GM21381 (cell line): Measurements from ENCODE around the gene SELENOM.
A peak's percentile ranks its signal among the peaks of the same experiment; 100 is the strongest.

Experiments
- ATAC-seq: cut with Tn5 transposase; IDR thresholded peaks from one replicate; pipeline ENCODE4 v1.9.1; 2021; ENCODE audit warnings: mild to moderate bottlenecking, moderate library complexity; ENCODE audit not compliant: unreplicated experiment

SELENOM gene

GRCh38 chr22:31107178-31107893 lies at the start of gene SELENOM:
Gene SELENOM (minus strand): TSS chr22:31107568. CDS start chr22:31107505, 63 bp downstream.
- ATAC-seq = peak; percentile 89

- no peak for ATAC-seq
Observed at GRCh38 chr22:31155422-31155821, 48.1 kb upstream of the SELENOM start.

GRCh38 chr22:31154975-31155374 lies 47.6 kb upstream of the SELENOM start:
- no peak for ATAC-seq

- ATAC-seq = no peak
Observed at GRCh38 chr22:31153357-31153756, 46.0 kb upstream of the SELENOM start.

GRCh38 chr22:31151872-31152271 lies 44.5 kb upstream of the SELENOM start:
- no peak for ATAC-seq

GRCh38 chr22:31150615-31151014 lies 43.2 kb upstream of the SELENOM start:
- ATAC-seq = no peak

- no peak for ATAC-seq
Observed at GRCh38 chr22:31148953-31149627, 41.7 kb upstream of the SELENOM start.

GRCh38 chr22:31148488-31148887 lies 41.1 kb upstream of the SELENOM start:
- ATAC-seq = no peak

GRCh38 chr22:31144223-31144622 lies 36.9 kb upstream of the SELENOM start:
- ATAC-seq = no peak

- ATAC-seq = no peak
Observed at GRCh38 chr22:31143537-31143936, 36.2 kb upstream of the SELENOM start.

GRCh38 chr22:31143038-31143437 lies 35.7 kb upstream of the SELENOM start:
- no peak for ATAC-seq

GRCh38 chr22:31142285-31142684 lies 34.9 kb upstream of the SELENOM start:
- ATAC-seq = no peak

GRCh38 chr22:31141551-31141950 lies 34.2 kb upstream of the SELENOM start:
- no peak for ATAC-seq

GRCh38 chr22:31140746-31141145 lies 33.4 kb upstream of the SELENOM start:
- no peak for ATAC-seq

- ATAC-seq = no peak
Observed at GRCh38 chr22:31139866-31140716, 32.7 kb upstream of the SELENOM start, which contains the start of gene PLA2G3. Gene PLA2G3 (minus strand): TSS chr22:31140508. CDS start chr22:31140354, 154 bp downstream.

- ATAC-seq = no peak
Observed at GRCh38 chr22:31139066-31139465, 31.7 kb upstream of the SELENOM start.

- no peak for ATAC-seq
Observed at GRCh38 chr22:31138126-31138525, 30.8 kb upstream of the SELENOM start.

- no peak for ATAC-seq
Observed at GRCh38 chr22:31137721-31138120, 30.4 kb upstream of the SELENOM start.

- no peak for ATAC-seq
Observed at GRCh38 chr22:31136711-31137110, 29.3 kb upstream of the SELENOM start.

- ATAC-seq = no peak
Observed at GRCh38 chr22:31136155-31136554, 28.8 kb upstream of the SELENOM start.

GRCh38 chr22:31135706-31136105 lies 28.3 kb upstream of the SELENOM start:
- no peak for ATAC-seq
